Keratinocyte (primary cell): ENCODE measurements around the gene FGF21. TPM values are rescaled to one million over a fixed set of nuclear protein-coding genes. Genes with fewer than 3 reads are reported as not detected.

Experiments used
- DNase-seq: peaks from one replicate; pipeline ENCODE4 v3.0.0-alpha.2; 2011; ENCODE audit warnings: low read depth, missing footprints, low spot score
- FAIRE-seq: peaks from 2 replicates; lab custom pipeline; 2011; peaks lifted over from hg19 to GRCh38; lab: Jason Lieb, UNC
- H2AFZ ChIP-seq: 2 replicates; pipeline ENCODE4 v1.6.0; 2012; ENCODE audit warnings: low read length, control low read depth, inconsistent platforms; ENCODE audit not compliant: control insufficient read depth
- H3K27ac ChIP-seq: 2 replicates; pipeline ENCODE4 v1.5.1; 2011; ENCODE audit warnings: low read length; ENCODE audit not compliant: control insufficient read depth, insufficient read depth
- H3K27me3 ChIP-seq: 3 replicates; pipeline ENCODE4 v1.6.0; 2011; ENCODE audit warnings: low read length; ENCODE audit not compliant: control insufficient read depth, insufficient read depth; ENCODE audit errors: extremely low read depth
- H3K36me3 ChIP-seq, 2 experiments: 2 replicates in 1 of 2; 3 replicates in 1 of 2; pipeline ENCODE4 v1.5.1; 2011; ENCODE audit warnings: low read length in 2 of 2, mild to moderate bottlenecking in 1 of 2; ENCODE audit not compliant: control insufficient read depth in 2 of 2, insufficient read depth in 2 of 2; ENCODE audit errors: extremely low read depth in 1 of 2
- H3K4me1 ChIP-seq: 3 replicates; pipeline ENCODE4 v1.5.1; 2011; ENCODE audit warnings: low read length; ENCODE audit not compliant: control insufficient read depth, insufficient read depth; ENCODE audit errors: extremely low read depth
- H3K4me2 ChIP-seq: 3 replicates; pipeline ENCODE4 v1.6.0; 2011; ENCODE audit warnings: low read depth, low read length; ENCODE audit not compliant: control insufficient read depth, insufficient read depth; ENCODE audit errors: extremely low read depth
- H3K4me3 ChIP-seq, 3 experiments: fragments of 200-600 bp in 1 of 3; sonication (generic) in 1 of 3; 2 replicates in 2 of 3; 3 replicates in 1 of 3; pipeline ENCODE4 v1.5.1; 2011 to 2016; ENCODE audit warnings: low read length in 3 of 3, mild to moderate bottlenecking in 3 of 3, control low read depth in 2 of 3, inconsistent platforms in 1 of 3, low read depth in 1 of 3, mixed read lengths in 1 of 3, mixed run types in 1 of 3, moderate library complexity in 1 of 3; ENCODE audit not compliant: control insufficient read depth in 2 of 3, insufficient read depth in 2 of 3; ENCODE audit errors: extremely low read depth in 1 of 3
- H3K79me2 ChIP-seq: 2 replicates; pipeline ENCODE4 v1.6.0; 2012; ENCODE audit warnings: low read length; ENCODE audit not compliant: control insufficient read depth, insufficient read depth
- H3K9ac ChIP-seq: 3 replicates; pipeline ENCODE4 v1.6.0; 2011; ENCODE audit warnings: low read length; ENCODE audit not compliant: control insufficient read depth, insufficient read depth; ENCODE audit errors: extremely low read depth
- H3K9me1 ChIP-seq: 3 replicates; pipeline ENCODE4 v1.6.0; 2011; ENCODE audit warnings: low read length; ENCODE audit not compliant: control insufficient read depth, insufficient read depth; ENCODE audit errors: extremely low read depth
- H3K9me3 ChIP-seq: 2 replicates; pipeline ENCODE4 v1.5.1; 2012; ENCODE audit warnings: low read depth, low read length; ENCODE audit not compliant: control insufficient read depth
- H4K20me1 ChIP-seq: 3 replicates; pipeline ENCODE4 v1.6.0; 2011; ENCODE audit warnings: low read length; ENCODE audit not compliant: control insufficient read depth, insufficient read depth; ENCODE audit errors: extremely low read depth
- EZH2 ChIP-seq: IDR thresholded peaks from one replicate; pipeline ENCODE4 v1.6.1; 2012; ENCODE audit warnings: inconsistent platforms, mild to moderate bottlenecking, low read length, moderate library complexity
- dilution Hi-C: fragments of 300-500 bp; cut with MboI; formaldehyde crosslinking; loops from one replicate; pipeline ENCODE4 v1.7.0; 2020; ENCODE audit warnings: low sequenced_read_pairs; ENCODE audit not compliant: extremely low pct_ligation_motif_present
- polyA plus RNA-seq, 5 experiments: library from polyadenylated mRNA; depleted of rRNA in 3 of 5; stranded (reverse) in 3 of 5; stranded (forward) in 1 of 5; unstranded in 1 of 5; fragments of >200 nt; gene quantifications; 1 replicate in 1 of 5; 2 replicates in 3 of 5; 3 replicates in 1 of 5; pipeline versions ENCODE4 v1.2.1 to v1.2.3, GENCODE V29; 2011 to 2012; ENCODE audit warnings: missing spikeins in 2 of 5, low read depth in 1 of 5, low replicate concordance in 1 of 5
- TF ChIP-seq, protein P1 (sequence below), 3 experiments: IDR thresholded peaks in 1 of 3; conservative IDR thresholded peaks in 1 of 3; optimal IDR thresholded peaks in 1 of 3; 2 replicates in 2 of 3; 3 replicates in 1 of 3; pipeline versions ENCODE3 to v1.5.1; 2011; ENCODE audit warnings: low read length in 3 of 3, mild to moderate bottlenecking in 3 of 3, moderate library complexity in 2 of 3, control low read depth in 1 of 3, inconsistent platforms in 1 of 3; ENCODE audit not compliant: insufficient read depth in 2 of 3; ENCODE audit errors: extremely low read depth in 1 of 3

FGF21 gene
- polyA plus RNA-seq, 1 donor (not counting 4 experiments of a cell fraction or from before 2014, with no cell fraction given) = not detected

DNA sequence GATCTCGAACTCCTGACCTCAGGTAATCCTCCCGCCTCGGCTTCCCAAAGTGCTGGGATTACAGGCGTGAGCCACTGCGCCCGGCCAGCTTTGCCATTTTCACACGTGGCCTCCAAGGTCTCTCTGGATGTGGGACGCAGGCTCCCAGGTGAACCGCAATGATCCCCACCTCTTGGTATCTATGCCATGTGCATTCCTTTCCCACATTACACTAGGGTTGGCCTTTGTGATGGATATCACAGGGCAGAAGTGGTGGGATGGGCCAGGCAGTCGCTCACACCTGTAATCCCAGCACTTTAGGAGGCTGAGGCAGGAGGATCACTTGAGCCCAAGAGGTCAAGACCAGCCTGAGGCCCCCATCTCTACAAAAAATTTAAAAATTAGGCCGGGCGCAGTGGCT, 22.4 kb downstream of the FGF21 start:
- DNase-seq (no peak), FAIRE-seq (no peak)
- Histone ChIP-seq H3K9me1 (no peaks in the 10 kb centered on the region), H4K20me1 (no peaks in the 10 kb centered on the region), H3K36me3 (no peaks in the 10 kb centered on the region), H3K27me3 (no peaks in the 10 kb centered on the region), H2AFZ (no peak overlapping the region), H3K4me3 (no peak overlapping the region), H3K9me3 (no peaks in the 10 kb centered on the region), H3K79me2 (no peaks in the 10 kb centered on the region), H3K27ac (no peak overlapping the region), H3K4me1 (no peaks in the 10 kb centered on the region), H3K9ac (no peak overlapping the region), H3K4me2 (no peak overlapping the region)
- no peak for TF ChIP-seq EZH2
- TF ChIP-seq, protein P1, sequence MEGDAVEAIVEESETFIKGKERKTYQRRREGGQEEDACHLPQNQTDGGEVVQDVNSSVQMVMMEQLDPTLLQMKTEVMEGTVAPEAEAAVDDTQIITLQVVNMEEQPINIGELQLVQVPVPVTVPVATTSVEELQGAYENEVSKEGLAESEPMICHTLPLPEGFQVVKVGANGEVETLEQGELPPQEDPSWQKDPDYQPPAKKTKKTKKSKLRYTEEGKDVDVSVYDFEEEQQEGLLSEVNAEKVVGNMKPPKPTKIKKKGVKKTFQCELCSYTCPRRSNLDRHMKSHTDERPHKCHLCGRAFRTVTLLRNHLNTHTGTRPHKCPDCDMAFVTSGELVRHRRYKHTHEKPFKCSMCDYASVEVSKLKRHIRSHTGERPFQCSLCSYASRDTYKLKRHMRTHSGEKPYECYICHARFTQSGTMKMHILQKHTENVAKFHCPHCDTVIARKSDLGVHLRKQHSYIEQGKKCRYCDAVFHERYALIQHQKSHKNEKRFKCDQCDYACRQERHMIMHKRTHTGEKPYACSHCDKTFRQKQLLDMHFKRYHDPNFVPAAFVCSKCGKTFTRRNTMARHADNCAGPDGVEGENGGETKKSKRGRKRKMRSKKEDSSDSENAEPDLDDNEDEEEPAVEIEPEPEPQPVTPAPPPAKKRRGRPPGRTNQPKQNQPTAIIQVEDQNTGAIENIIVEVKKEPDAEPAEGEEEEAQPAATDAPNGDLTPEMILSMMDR (optimal IDR thresholded peaks at IDR 0.05 in 1 of 3, IDR thresholded peaks at IDR 0.05 in 1 of 3, conservative IDR thresholded peaks at IDR 0.05 in 1 of 3; ENCODE audit: extremely low read depth in 1 of 3, insufficient read depth in 2 of 3, low read length in 3 of 3) = no peak
- dilution Hi-C loops = no loop called here

DNA sequence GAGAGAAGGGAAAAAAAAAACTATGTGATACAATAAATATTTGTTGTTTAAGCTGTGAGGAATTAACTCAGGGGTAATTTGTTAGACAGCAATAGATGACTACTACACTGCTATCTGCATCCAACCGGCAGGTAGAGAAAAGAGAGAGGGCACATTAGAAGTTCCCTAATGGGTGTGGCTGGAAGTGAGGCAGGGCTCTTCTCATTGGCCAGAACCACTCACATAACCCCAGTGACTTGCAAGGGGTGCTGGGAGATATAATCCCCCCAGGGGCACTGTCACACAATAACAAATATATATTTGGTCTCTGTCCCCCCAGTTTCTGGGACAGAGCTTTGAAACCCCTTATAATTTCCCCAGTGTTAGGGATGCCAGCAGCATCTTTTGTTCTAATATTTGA, 24.3 kb downstream of the FGF21 start:
- no peak overlapping the region for H3K9ac ChIP-seq
- H3K27me3 ChIP-seq = no peaks in the 10 kb centered on the region
- H4K20me1 ChIP-seq = no peaks in the 10 kb centered on the region
- no peak overlapping the region for H3K4me3 ChIP-seq
- no peak overlapping the region for H2AFZ ChIP-seq
- no peak for DNase-seq
- H3K27ac ChIP-seq = no peak overlapping the region
- H3K9me3 ChIP-seq = no peaks in the 10 kb centered on the region
- no peaks in the 10 kb centered on the region for H3K79me2 ChIP-seq
- TF ChIP-seq EZH2 = no peak
- TF ChIP-seq, protein P1 (optimal IDR thresholded peaks at IDR 0.05 in 1 of 3, IDR thresholded peaks at IDR 0.05 in 1 of 3, conservative IDR thresholded peaks at IDR 0.05 in 1 of 3; ENCODE audit: extremely low read depth in 1 of 3, insufficient read depth in 2 of 3, low read length in 3 of 3) = no peak
- H3K4me2 ChIP-seq = no peak overlapping the region
- H3K4me1 ChIP-seq = no peaks in the 10 kb centered on the region
- H3K36me3 ChIP-seq = no peaks in the 10 kb centered on the region
- FAIRE-seq = no peak
- dilution Hi-C loops = no loop called here
- H3K9me1 ChIP-seq = no peaks in the 10 kb centered on the region
